H1 (cell line): ENCODE measurements around the gene MUC22. TPM values are rescaled to one million over a fixed set of nuclear protein-coding genes. Genes with fewer than 3 reads are reported as not detected.

Experiments used
- CTCF ChIA-PET: fragments of 300-600 bp; sonication (Branson Sonifier 250); formaldehyde crosslinking; loops from one replicate; lab custom pipeline; 2021; ENCODE audit not compliant: partially characterized antibody; lab: Charles Lee
- POLR2A ChIA-PET: fragments of 300-600 bp; sonication (Branson Sonifier 250); formaldehyde crosslinking; loops from one replicate; lab custom pipeline; 2021; ENCODE audit warnings: inconsistent platforms; ENCODE audit not compliant: partially characterized antibody; lab: Charles Lee
- DNase-seq, 2 experiments: peaks; one replicate each; pipeline versions ENCODE4 v3.0.0 to v3.0.0-alpha.2; 2010 to 2022; ENCODE audit warnings: low spot score in 2 of 2, low read depth in 1 of 2, mixed read lengths in 1 of 2
- FAIRE-seq: peaks from 2 replicates; lab custom pipeline; 2011; peaks lifted over from hg19 to GRCh38; lab: Jason Lieb, UNC
- H2AFZ ChIP-seq: 2 replicates; pipeline ENCODE4 v1.8.1; 2012; ENCODE audit warnings: low read length, inconsistent platforms
- H2AK5ac ChIP-seq: 2 replicates; pipeline ENCODE4 v1.6.1; 2013; ENCODE audit warnings: low read depth, low read length
- H2BK120ac ChIP-seq: replicated peaks from 2 replicates; pipeline ENCODE3; 2013; ENCODE audit warnings: low read depth, low read length, inconsistent platforms
- H2BK12ac ChIP-seq: 2 replicates; pipeline ENCODE4 v1.6.1; 2013; ENCODE audit warnings: low read depth, low read length
- H2BK15ac ChIP-seq: 2 replicates; pipeline ENCODE4 v1.6.1; 2013; ENCODE audit warnings: low read length
- H2BK20ac ChIP-seq: 2 replicates; pipeline ENCODE4 v1.6.1; 2013; ENCODE audit warnings: low read length
- H2BK5ac ChIP-seq: 2 replicates; pipeline ENCODE4 v1.6.1; 2013; ENCODE audit warnings: low read depth, low read length
- H3K14ac ChIP-seq: 2 replicates; pipeline ENCODE4 v1.6.1; 2013; ENCODE audit warnings: inconsistent platforms; ENCODE audit not compliant: insufficient read length
- H3K18ac ChIP-seq: 2 replicates; pipeline ENCODE4 v1.6.1; 2013; ENCODE audit warnings: low read length; ENCODE audit errors: extremely low read depth
- H3K23ac ChIP-seq: 2 replicates; pipeline ENCODE4 v1.6.1; 2013; ENCODE audit warnings: inconsistent platforms; ENCODE audit not compliant: insufficient read length
- H3K23me2 ChIP-seq: 2 replicates; pipeline ENCODE4 v1.6.1; 2013; ENCODE audit warnings: low read depth, low read length
- H3K27ac ChIP-seq: 2 replicates; pipeline ENCODE4 v1.6.1; 2011; ENCODE audit warnings: low read depth, low read length, inconsistent platforms
- H3K27me3 ChIP-seq, 4 experiments: replicated peaks in 1 of 4; 1 replicate in 1 of 4; 2 replicates in 3 of 4; pipeline versions ENCODE4 v1.6.1 to v1.8.1; 2011 to 2013; ENCODE audit warnings: low read length in 3 of 4, mild to moderate bottlenecking in 3 of 4, inconsistent platforms in 2 of 4, mixed read lengths in 2 of 4, moderate library complexity in 1 of 4; ENCODE audit not compliant: control insufficient read depth in 3 of 4, insufficient read depth in 3 of 4; ENCODE audit errors: extremely low read depth in 1 of 4
- H3K36me3 ChIP-seq, 4 experiments: 2 replicates each; pipeline versions ENCODE4 v1.6.1 to v1.8.1; 2011 to 2013; ENCODE audit warnings: mild to moderate bottlenecking in 4 of 4, low read length in 3 of 4, moderate library complexity in 2 of 4, control low read depth in 1 of 4, inconsistent platforms in 1 of 4; ENCODE audit not compliant: insufficient read depth in 4 of 4, control insufficient read depth in 2 of 4
- H3K4ac ChIP-seq: replicated peaks from 2 replicates; pipeline ENCODE3; 2013; ENCODE audit warnings: low read length, low read depth, mixed read lengths, inconsistent platforms; ENCODE audit not compliant: insufficient read length
- H3K4me1 ChIP-seq, 4 experiments: replicated peaks in 1 of 4; 1 replicate in 1 of 4; 2 replicates in 3 of 4; pipeline versions ENCODE4 v1.6.1 to v1.8.1; 2011 to 2013; ENCODE audit warnings: low read length in 3 of 4, inconsistent platforms in 2 of 4, mixed read lengths in 1 of 4; ENCODE audit not compliant: insufficient read depth in 4 of 4, control insufficient read depth in 3 of 4
- H3K4me2 ChIP-seq, 2 experiments: 2 replicates each; pipeline versions ENCODE4 v1.6.1 to v1.8.1; 2011 to 2013; ENCODE audit warnings: low read depth in 2 of 2, low read length in 2 of 2, control low read depth in 1 of 2, inconsistent platforms in 1 of 2, mild to moderate bottlenecking in 1 of 2; ENCODE audit not compliant: insufficient read depth in 1 of 2
- H3K4me3 ChIP-seq, 4 experiments: fragments of 200-600, 300-600 bp in 1 of 4; sonication (generic), shearing (Covaris generic), sonication (Bioruptor Twin) in 1 of 4; 2 replicates each; pipeline versions ENCODE4 v1.5.1 to v1.8.1; 2011 to 2016; ENCODE audit warnings: low read length in 4 of 4, low read depth in 3 of 4, control low read depth in 2 of 4, inconsistent platforms in 2 of 4, mild to moderate bottlenecking in 2 of 4, mixed read lengths in 1 of 4, moderate library complexity in 1 of 4; ENCODE audit not compliant: insufficient read depth in 2 of 4; ENCODE audit errors: extremely low read depth in 1 of 4
- H3K56ac ChIP-seq: replicated peaks from 2 replicates; pipeline ENCODE3; 2013; ENCODE audit warnings: low read depth, mild to moderate bottlenecking, mixed read lengths, low read length, inconsistent platforms; ENCODE audit not compliant: insufficient read length
- H3K79me1 ChIP-seq: 2 replicates; pipeline ENCODE4 v1.6.1; 2013; ENCODE audit warnings: low read depth, low read length, control low read depth
- H3K79me2 ChIP-seq, 2 experiments: 2 replicates each; pipeline versions ENCODE4 v1.6.1 to v1.8.1; 2012 to 2013; ENCODE audit warnings: low read length in 2 of 2, mild to moderate bottlenecking in 2 of 2, inconsistent platforms in 1 of 2; ENCODE audit not compliant: insufficient read depth in 2 of 2, control insufficient read depth in 1 of 2
- H3K9ac ChIP-seq, 4 experiments: replicated peaks in 1 of 4; 1 replicate in 1 of 4; 2 replicates in 3 of 4; pipeline versions ENCODE4 v1.6.1 to v1.8.1; 2011 to 2013; ENCODE audit warnings: low read depth in 3 of 4, low read length in 3 of 4, control low read depth in 2 of 4, mild to moderate bottlenecking in 2 of 4, moderate library complexity in 2 of 4, inconsistent platforms in 1 of 4; ENCODE audit errors: extremely low read depth in 1 of 4
- H3K9me3 ChIP-seq, 2 experiments: 2 replicates each; pipeline versions ENCODE4 v1.6.1 to v1.8.1; 2012 to 2013; ENCODE audit warnings: mild to moderate bottlenecking in 2 of 2, moderate library complexity in 2 of 2, control low read depth in 1 of 2, inconsistent platforms in 1 of 2, low read depth in 1 of 2, low read length in 1 of 2, mixed read lengths in 1 of 2; ENCODE audit not compliant: insufficient read depth in 2 of 2
- H4K20me1 ChIP-seq, 2 experiments: replicated peaks in 1 of 2; 2 replicates each; pipeline versions ENCODE3 to v1.8.1; 2011 to 2013; ENCODE audit warnings: inconsistent platforms in 2 of 2, low read length in 2 of 2, mild to moderate bottlenecking in 1 of 2; ENCODE audit not compliant: insufficient read depth in 2 of 2, control insufficient read depth in 1 of 2
- H4K5ac ChIP-seq: 2 replicates; pipeline ENCODE4 v1.6.1; 2013; ENCODE audit warnings: low read length, low read depth, mixed read lengths, inconsistent platforms; ENCODE audit not compliant: insufficient read length
- H4K8ac ChIP-seq: 2 replicates; pipeline ENCODE4 v1.8.0; 2013; ENCODE audit warnings: mild to moderate bottlenecking, moderate library complexity, low read length, inconsistent platforms; ENCODE audit not compliant: insufficient read depth; ENCODE audit errors: extremely low read depth
- H4K91ac ChIP-seq: replicated peaks from 2 replicates; pipeline ENCODE3; 2013; ENCODE audit warnings: low read length, mixed read lengths, inconsistent platforms; ENCODE audit not compliant: insufficient read length
- BCL11A ChIP-seq, 2 experiments: IDR thresholded peaks; one replicate each; pipeline ENCODE4 v1.6.1; 2011; ENCODE audit warnings: low read depth in 2 of 2, low read length in 2 of 2, mild to moderate bottlenecking in 2 of 2
- EZH2 ChIP-seq: fragments of 200-600 bp; sonication (generic); IDR thresholded peaks from 2 replicates; pipeline ENCODE4 v1.7.1; 2012; ENCODE audit warnings: low read depth, mild to moderate bottlenecking, moderate library complexity, low read length, inconsistent platforms; ENCODE audit not compliant: severe bottlenecking
- GTF2F1 ChIP-seq: IDR thresholded peaks from 2 replicates; pipeline ENCODE4 v1.6.1; 2012; ENCODE audit warnings: low read depth, low read length, improper control_type of control experiment, borderline replicate concordance
- HDAC6 ChIP-seq: IDR thresholded peaks from one replicate; pipeline ENCODE4 v1.7.1; 2012; ENCODE audit warnings: low read depth, mild to moderate bottlenecking, inconsistent platforms, low read length, moderate library complexity
- JUN ChIP-seq: IDR thresholded peaks from 2 replicates; pipeline ENCODE4 v1.6.1; 2011; ENCODE audit warnings: low read depth, mild to moderate bottlenecking, improper control_type of control experiment, low read length
- KDM5A ChIP-seq: fragments of 200-600 bp; IDR thresholded peaks from 2 replicates; pipeline ENCODE4 v1.7.1; 2012; ENCODE audit warnings: mild to moderate bottlenecking, low read length, inconsistent platforms, mixed read lengths
- NANOG ChIP-seq: IDR thresholded peaks from 2 replicates; pipeline ENCODE4 v1.6.1; 2011; ENCODE audit warnings: low read length, low read depth, mild to moderate bottlenecking, inconsistent platforms; ENCODE audit not compliant: insufficient read depth, poor library complexity, severe bottlenecking
- RAD21 ChIP-seq, 2 experiments: IDR thresholded peaks in 1 of 2; conservative IDR thresholded peaks in 1 of 2; 2 replicates each; pipeline ENCODE4 v1.6.1; 2011; ENCODE audit warnings: low read depth in 2 of 2, low read length in 2 of 2, improper control_type of control experiment in 1 of 2, inconsistent platforms in 1 of 2, mild to moderate bottlenecking in 1 of 2, moderate library complexity in 1 of 2
- SIRT6 ChIP-seq: IDR thresholded peaks from one replicate; pipeline ENCODE4 v1.7.1; 2012; ENCODE audit warnings: low read length, inconsistent platforms
- SP1 ChIP-seq: IDR thresholded peaks from 2 replicates; pipeline ENCODE4 v1.6.1; 2011; ENCODE audit warnings: low read depth, low read length
- TEAD4 ChIP-seq: IDR thresholded peaks from 2 replicates; pipeline ENCODE4 v1.6.1; 2012; ENCODE audit warnings: low read depth, low read length, inconsistent platforms, mixed read lengths
- YY1 ChIP-seq: IDR thresholded peaks from 2 replicates; pipeline ENCODE4 v1.6.1; 2011; ENCODE audit warnings: low read depth, mild to moderate bottlenecking, low read length
- WGBS, 2 experiments: shearing (Covaris generic) in 1 of 2; methylation state at CpG; one replicate each; pipeline versions ENCODE4 v1.1.6 to v1.1.7; 2013 to 2015; ENCODE audit warnings: low lambda C conversion rate in 2 of 2, mixed read lengths in 2 of 2, inconsistent platforms in 1 of 2, low coverage in 1 of 2, missing lambda C conversion rate in 1 of 2; ENCODE audit not compliant: insufficient replicate concordance in 2 of 2, insufficient coverage in 1 of 2, insufficient read length in 1 of 2; ENCODE audit errors: extremely low coverage in 1 of 2, missing lambda C conversion rate in 1 of 2; 5-methylcytosine and 5-hydroxymethylcytosine counted together
- polyA plus RNA-seq, 7 experiments: library from polyadenylated mRNA; depleted of rRNA in 3 of 7; stranded (reverse) in 5 of 7; unstranded in 2 of 7; fragments of >200 nt in 5 of 7; fragments of 200-250 nt in 2 of 7; gene quantifications; 1 replicate in 5 of 7; 2 replicates in 1 of 7; 4 replicates in 1 of 7; pipeline versions ENCODE4 v1.2.1 to v1.2.3, GENCODE V29; 2011 to 2013; ENCODE audit warnings: missing spikeins in 2 of 7, mixed read lengths in 2 of 7
- total RNA-seq: library from RNA; stranded (reverse); fragmentation: NEBNext Ultra II Directional; extraction: Animal tissue kit (Norgen Biotek cat#: 25700); gene quantifications from 2 replicates; pipeline ENCODE4 v1.2.1, GENCODE V29; 2021

MUC22 gene
- total and polyA plus RNA-seq, 2 of the 8 experiments (the other 6 are each of a cell fraction or from before 2014, with no cell fraction given): 0.02 TPM; not detected in 1

GRCh38 chr6:30997301-30997700 lies 13.0 kb upstream of the MUC22 start:
- H3K4me2 ChIP-seq: no peak overlapping the region
- TF ChIP-seq TEAD4: no peak
- TF ChIP-seq HDAC6: no peak
- no peak for TF ChIP-seq YY1
- no peak for TF ChIP-seq JUN
- no peak for TF ChIP-seq GTF2F1
- no peak for TF ChIP-seq BCL11A (IDR thresholded peaks at IDR 0.05; ENCODE audit: low read depth in 2 of 2, low read length in 2 of 2)
- TF ChIP-seq KDM5A: no peak
- no peak for TF ChIP-seq EZH2
- no peak for TF ChIP-seq SP1
- TF ChIP-seq SIRT6: no peak
- TF ChIP-seq NANOG: no peak
- TF ChIP-seq RAD21 (IDR thresholded peaks at IDR 0.05 in 1 of 2, conservative IDR thresholded peaks at IDR 0.05 in 1 of 2; ENCODE audit: low read depth in 2 of 2, low read length in 2 of 2): no peak
- TF ChIP-seq, all 59 proteins: peak for 0
- Histone ChIP-seq H2BK12ac (no peak overlapping the region), H4K5ac (no peak overlapping the region), H3K9ac (no peak overlapping the region), H3K4me1 (no peaks in the 10 kb centered on the region), H2BK120ac (no peak overlapping the region), H3K4me3 (no peak overlapping the region), H3K27ac (no peak overlapping the region), H2AK5ac (no peak overlapping the region), H4K91ac (no peak overlapping the region), H3K4ac (no peak overlapping the region), H2BK15ac (no peak overlapping the region), H2BK20ac (no peak overlapping the region), H3K18ac (no peak overlapping the region), H4K20me1 (no peaks in the 10 kb centered on the region), H3K79me2 (no peaks in the 10 kb centered on the region), H4K8ac (no peak overlapping the region), H3K23ac (no peak overlapping the region), H2AFZ (no peak overlapping the region), H3K9me3 (peaks cover 0 to 2% of the 10 kb centered on the region in 2 experiments; a peak in 1 of 4 replicates), H2BK5ac (no peak overlapping the region), H3K27me3 (no peaks in the 10 kb centered on the region), H3K56ac (no peak overlapping the region), H3K23me2 (no peaks in the 10 kb centered on the region), H3K36me3 (no peaks in the 10 kb centered on the region), H3K14ac (no peak overlapping the region), H3K79me1 (no peaks in the 10 kb centered on the region)
- ChIA-PET CTCF (interaction anchor here (1.7 to 2.2 kb wide), 2 partner anchors 9 to 15 kb away, joined by 4 to 6 read pairs; no protein-coding TSS in a partner anchor), POLR2A (no interaction called here)
- no peak for FAIRE-seq
- DNase-seq: no peak
- WGBS, 2 experiments: 100% methylated on average over 2 of the region's 2 CpGs; no CpG with 5 or more reads in 1 of the 2 experiments
